Embryonic facial prominence (tissue), 1 donor: ENCODE results near the gene SDE2.
"Not testable (repeated sequence)": the region's sequence is repeated elsewhere in the genome, so short reads cannot be mapped to it uniquely, and the experiment has no call there.

ENCODE experiments used
- DNase-seq: peaks from one replicate; pipeline ENCODE4 v3.0.0-alpha.2; 2016; ENCODE audit errors: extremely low spot score

Gene SDE2

GRCh38 chr1:225942574-225942973 is 56.6 kb downstream of the SDE2 start:
- DNase-seq = no peak

- no peak for DNase-seq
These were observed 57.3 kb downstream of the SDE2 start for GRCh38 chr1:225941942-225942222.

DNA sequence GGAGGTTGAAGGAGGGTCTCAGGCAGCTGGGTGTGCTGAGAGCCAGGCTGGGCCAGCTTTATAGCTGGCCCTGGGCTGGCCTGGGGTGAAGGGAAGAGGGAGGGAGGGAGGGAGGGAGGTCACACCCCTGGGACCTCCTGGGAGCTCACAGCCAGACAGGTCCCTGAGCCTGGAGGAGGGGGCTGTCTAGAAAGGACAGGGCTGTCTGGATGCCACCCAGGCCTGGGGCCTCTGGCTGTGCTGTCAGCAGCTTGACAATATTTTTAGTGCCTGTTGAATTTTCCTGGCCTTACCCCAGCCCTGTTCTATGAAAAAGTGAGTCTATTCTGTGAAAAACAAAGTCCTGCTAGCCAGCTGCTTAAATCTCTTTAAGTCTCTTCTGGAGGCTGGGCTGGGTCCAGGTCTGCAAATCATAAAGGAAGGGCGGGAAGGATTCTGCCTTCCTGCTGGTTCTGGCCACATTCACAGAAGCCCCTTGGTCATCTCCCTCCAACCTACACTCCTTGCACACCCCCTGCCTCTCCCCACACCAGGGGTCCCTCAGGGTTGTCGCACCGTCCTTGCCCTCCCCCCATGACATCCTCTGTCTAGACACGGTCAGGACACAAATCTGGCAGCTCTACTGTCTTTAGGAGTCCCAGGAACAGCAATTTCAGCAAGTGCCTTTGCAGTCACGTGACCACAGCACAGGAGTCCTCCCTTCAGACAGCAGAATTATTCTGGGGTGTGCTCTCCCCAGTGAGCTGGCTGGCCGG is 57.8 kb downstream of the SDE2 start, which contains the start of gene LEFTY2:
TSS of gene LEFTY2 (minus strand) at position 34 of the 755 bp plus-strand sequence. CDS start 80 bp downstream, outside the sequence.
- DNase-seq = no peak

GRCh38 chr1:225940385-225941151 is 58.6 kb downstream of the SDE2 start:
- no peak for DNase-seq

GRCh38 chr1:225939939-225940310 is 59.2 kb downstream of the SDE2 start:
- not testable (repeated sequence) for DNase-seq

DNA sequence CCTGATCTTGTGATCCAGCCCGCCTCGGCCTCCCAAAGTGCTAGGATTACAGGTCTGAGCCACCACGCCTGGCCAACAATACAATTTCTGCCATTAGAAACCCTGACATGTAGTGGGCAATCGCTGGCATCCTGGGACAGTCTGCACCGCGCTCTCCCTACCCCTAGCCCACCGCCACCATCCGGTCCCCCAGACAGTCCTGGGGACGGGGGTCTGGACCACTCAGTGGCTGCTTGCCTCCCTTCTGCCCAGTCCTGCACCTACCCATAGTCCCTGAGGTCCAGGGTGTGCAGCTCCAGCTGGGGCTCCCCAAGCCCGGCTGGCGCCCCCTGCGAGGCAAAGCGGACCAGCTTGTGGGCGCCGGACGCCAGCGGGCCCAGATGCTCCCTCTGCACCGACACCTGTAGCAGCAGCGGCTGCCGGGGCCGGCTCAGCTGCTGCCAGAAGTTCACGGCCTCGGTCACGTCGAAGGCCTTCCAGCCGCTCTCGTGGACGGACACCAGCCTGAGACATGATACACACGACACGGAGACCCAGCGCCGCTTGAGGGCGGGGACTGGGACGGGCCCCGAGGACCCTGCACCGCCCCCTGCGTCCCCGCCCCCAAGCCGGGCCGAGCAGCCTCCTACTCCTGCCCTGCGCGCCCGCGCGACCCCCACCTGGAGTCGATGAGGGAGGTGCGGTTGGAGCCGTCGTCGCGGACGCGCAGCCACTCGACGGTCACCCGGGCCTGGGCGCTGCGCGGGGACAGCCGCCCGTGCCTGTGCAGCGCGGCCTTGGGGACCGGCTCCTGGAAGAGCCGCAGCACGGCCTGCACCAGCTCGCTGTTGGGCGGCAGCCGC is 59.8 kb downstream of the SDE2 start:
- DNase-seq = not testable (repeated sequence)

DNA sequence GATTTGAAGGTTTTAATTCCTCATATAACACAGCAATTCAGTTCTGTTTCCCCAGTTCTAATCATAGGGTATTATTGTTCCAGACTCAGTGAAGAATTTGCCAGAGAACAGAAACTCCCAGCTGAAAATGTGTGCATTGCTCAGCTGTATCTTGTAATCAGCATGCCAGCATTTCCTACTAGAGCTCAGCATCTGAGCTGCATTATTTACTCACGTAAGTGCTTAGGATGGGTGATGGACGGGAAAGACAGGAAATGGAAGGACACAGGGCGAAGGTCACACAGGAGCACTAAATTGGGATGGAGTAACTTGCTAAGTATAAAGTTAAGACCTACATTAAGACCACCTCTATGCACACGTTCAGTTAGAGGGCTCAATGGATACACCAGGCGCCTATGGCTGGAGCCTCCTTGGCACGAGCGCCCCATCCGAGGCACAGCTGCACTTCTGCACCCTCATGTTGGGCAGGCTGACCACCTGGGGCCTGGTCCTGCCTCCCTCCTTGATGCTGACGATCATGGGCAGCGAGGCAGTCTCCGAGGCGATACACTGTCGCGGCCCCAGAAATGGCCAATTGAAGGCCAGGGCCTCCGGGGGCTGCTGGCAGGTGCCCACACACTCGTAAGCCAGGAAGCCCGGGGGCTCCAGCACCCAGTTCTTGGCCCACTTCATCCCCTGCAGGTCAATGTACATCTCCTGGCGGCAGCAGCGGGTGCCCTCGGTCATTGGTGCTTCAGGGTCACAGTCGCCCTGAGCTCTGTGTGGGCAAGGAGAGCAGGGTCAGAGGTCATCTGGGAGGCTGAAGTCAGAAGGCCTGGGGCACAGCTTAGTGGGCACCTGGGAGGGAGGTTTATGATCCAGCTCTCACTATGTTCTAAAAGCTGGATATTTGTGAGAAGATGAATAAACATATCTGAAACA is 61.8 kb downstream of the SDE2 start:
- DNase-seq = no peak

- DNase-seq = no peak
These were observed 62.6 kb downstream of the SDE2 start for GRCh38 chr1:225936523-225936922.

GRCh38 chr1:225936086-225936485 is 63.1 kb downstream of the SDE2 start:
- not testable (repeated sequence) for DNase-seq

- no peak for DNase-seq
These were observed 64.4 kb downstream of the SDE2 start for GRCh38 chr1:225934711-225935110.

- no peak for DNase-seq
These were observed 66.1 kb downstream of the SDE2 start for GRCh38 chr1:225933072-225933471.
